ENCODE measurements around the gene NUCKS1. TPM values are rescaled to one million over a fixed set of nuclear protein-coding genes. Genes with fewer than 3 reads are reported as not detected.
A peak's percentile ranks its signal among the peaks of the same experiment; 100 is the strongest.

Gene NUCKS1
- total RNA-seq, 1 experiment from 2014 or later, result 319 TPM

DNA sequence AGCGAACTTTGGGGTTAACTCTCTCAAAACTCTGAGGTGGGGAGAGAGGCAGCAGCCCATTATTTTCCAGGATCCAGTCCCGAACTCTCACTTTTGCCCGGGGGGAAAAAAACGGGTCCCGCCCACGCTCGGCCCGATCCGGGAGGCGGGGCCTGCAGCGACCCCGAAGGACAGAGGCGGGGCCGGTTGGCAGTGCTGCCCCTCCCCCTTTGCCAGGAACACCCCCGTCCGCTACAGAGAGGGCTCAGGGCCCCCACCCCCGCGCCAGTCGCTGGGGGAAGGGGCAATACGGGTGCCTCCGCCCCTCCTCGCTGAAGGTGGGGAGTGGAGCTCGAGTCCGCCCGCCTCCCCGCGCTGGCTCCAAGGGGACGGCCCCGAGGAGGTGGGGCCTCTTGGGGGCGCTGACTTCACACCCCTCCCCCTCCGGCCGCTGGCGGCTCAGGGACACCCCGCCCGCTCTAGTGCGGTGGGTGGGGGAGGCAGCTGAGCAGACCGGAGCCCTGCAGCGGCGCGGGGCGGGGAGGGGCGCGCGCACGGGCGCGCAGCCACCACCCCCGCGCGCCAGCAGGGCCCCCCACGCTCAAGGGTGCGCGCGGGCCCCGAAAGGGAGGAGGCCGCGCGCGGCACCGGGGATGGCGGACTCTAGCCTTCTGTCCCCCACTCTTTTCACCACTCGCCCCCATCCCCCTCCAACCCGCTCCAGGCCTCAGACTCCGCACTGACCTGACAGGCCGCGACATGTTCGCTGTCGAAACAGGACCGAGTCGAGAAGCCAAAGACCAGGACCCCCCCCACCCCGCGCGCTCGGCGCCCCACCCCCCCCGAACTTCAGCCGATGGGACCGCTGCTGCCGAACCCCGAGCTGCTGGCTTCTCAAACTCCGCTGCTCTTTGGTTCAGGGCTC lies 496 bp downstream of the NUCKS1 start:
- intact Hi-C loops (cut with micrococcal nuclease; ENCODE audit: unreplicated experiment), result loop anchor here (2.0 kb wide), 2 partner anchors 25 to 63 kb away; partner anchors contain the start of genes RAB29 and SLC41A1
- no peak for TF ChIP-seq EZH2 (IDR thresholded peaks at IDR 0.05; ENCODE audit: low read depth)
- TF ChIP-seq CTCF (conservative IDR thresholded peaks at IDR 0.05), result no peak
- CTCF ChIA-PET, result interaction anchor here (0.6 kb wide), 1 partner anchor 839 kb away, joined by 3 read pairs; no protein-coding TSS in a partner anchor
- Histone ChIP-seq H3K4me2 (peak overlapping the region; percentile 89), H4K20me1 (ENCODE audit: insufficient read depth) (peaks cover 45% of the 10 kb centered on the region), H3K4me3 (peak overlapping the region; percentile 85), H3K9me2 (ENCODE audit: insufficient read depth) (no peaks in the 10 kb centered on the region), H3K4me1 (replicated peaks; ENCODE audit: insufficient read depth) (peaks cover 27% of the 10 kb centered on the region), H3K36me3 (ENCODE audit: low read depth) (peaks cover 22% of the 10 kb centered on the region), H2AFZ (peak overlapping the region; percentile 58), H3K27ac (peak overlapping the region; percentile 74), H3K9me3 (ENCODE audit: insufficient read depth, low read depth) (no peaks in the 10 kb centered on the region), H3K27me3 (ENCODE audit: insufficient read depth, low read depth) (no peaks in the 10 kb centered on the region), H3K79me2 (ENCODE audit: low read depth) (peaks cover 52% of the 10 kb centered on the region), H3F3A (ENCODE audit: insufficient read depth, low read depth) (peaks cover 28% of the 10 kb centered on the region; the same call in 1 of the 2 replicates)
- POLR2A ChIA-PET (ENCODE audit: unreplicated experiment), result interaction anchor here (0.6 to 0.8 kb wide), 3 partner anchors 16 to 309 kb away, joined by 3 to 14 read pairs (median 8); no protein-coding TSS in a partner anchor
- peak; percentile 86 to 99 for DNase-seq
- BruUV-seq (replicated peaks), result no TSS peak

GRCh38 chr1:205748403-205749233 lies 1.4 kb downstream of the NUCKS1 start:
- TSS peak; percentile 51 for BruUV-seq (replicated peaks)
- POLR2A ChIA-PET (ENCODE audit: unreplicated experiment), result interaction anchor here (0.6 to 0.8 kb wide), 2 partner anchors 17 to 143 kb away, joined by 8 to 14 read pairs; no protein-coding TSS in a partner anchor
- Histone ChIP-seq H3K9me3 (ENCODE audit: insufficient read depth, low read depth) (no peaks in the 10 kb centered on the region), H3K79me2 (ENCODE audit: low read depth) (peaks cover 61% of the 10 kb centered on the region), H3K4me3 (peak overlapping the region; percentile 85), H3K9me2 (ENCODE audit: insufficient read depth) (no peaks in the 10 kb centered on the region), H3K4me1 (replicated peaks; ENCODE audit: insufficient read depth) (peaks cover 27% of the 10 kb centered on the region), H3F3A (ENCODE audit: insufficient read depth, low read depth) (peaks cover 28% of the 10 kb centered on the region; the same call in 1 of the 2 replicates), H2AFZ (peak overlapping the region; percentile 58), H3K27me3 (ENCODE audit: insufficient read depth, low read depth) (no peaks in the 10 kb centered on the region), H3K27ac (peak overlapping the region; percentile 74), H4K20me1 (ENCODE audit: insufficient read depth) (peaks cover 52% of the 10 kb centered on the region), H3K36me3 (ENCODE audit: low read depth) (peaks cover 26% of the 10 kb centered on the region), H3K4me2 (peak overlapping the region; percentile 89)
- CTCF ChIA-PET, result no interaction called here
- DNase-seq, result peak in 1 of 2 experiments; percentile 48
- TF ChIP-seq EZH2 (IDR thresholded peaks at IDR 0.05; ENCODE audit: low read depth) (no peak), CTCF (conservative IDR thresholded peaks at IDR 0.05) (no peak)
- intact Hi-C loops (cut with micrococcal nuclease; ENCODE audit: unreplicated experiment), result loop anchor here (2.0 kb wide), 1 partner anchor 64 kb away; the partner anchor contains the start of gene SLC41A1

Data from PC-9 (cell line).